Cerebellar nuclear complex (tissue), 1 donor: Measurements from ENCODE around the gene ERICH4.
"Not testable (repeated sequence)": the region's sequence is repeated elsewhere in the genome, so short reads cannot be mapped to it uniquely, and the experiment has no call there.

ENCODE experiments used
- DNase-seq, 2 experiments: peaks; one replicate each; lab custom pipeline; 2025; lab: John Stamatoyannopoulos, UW

The ERICH4 gene

DNA sequence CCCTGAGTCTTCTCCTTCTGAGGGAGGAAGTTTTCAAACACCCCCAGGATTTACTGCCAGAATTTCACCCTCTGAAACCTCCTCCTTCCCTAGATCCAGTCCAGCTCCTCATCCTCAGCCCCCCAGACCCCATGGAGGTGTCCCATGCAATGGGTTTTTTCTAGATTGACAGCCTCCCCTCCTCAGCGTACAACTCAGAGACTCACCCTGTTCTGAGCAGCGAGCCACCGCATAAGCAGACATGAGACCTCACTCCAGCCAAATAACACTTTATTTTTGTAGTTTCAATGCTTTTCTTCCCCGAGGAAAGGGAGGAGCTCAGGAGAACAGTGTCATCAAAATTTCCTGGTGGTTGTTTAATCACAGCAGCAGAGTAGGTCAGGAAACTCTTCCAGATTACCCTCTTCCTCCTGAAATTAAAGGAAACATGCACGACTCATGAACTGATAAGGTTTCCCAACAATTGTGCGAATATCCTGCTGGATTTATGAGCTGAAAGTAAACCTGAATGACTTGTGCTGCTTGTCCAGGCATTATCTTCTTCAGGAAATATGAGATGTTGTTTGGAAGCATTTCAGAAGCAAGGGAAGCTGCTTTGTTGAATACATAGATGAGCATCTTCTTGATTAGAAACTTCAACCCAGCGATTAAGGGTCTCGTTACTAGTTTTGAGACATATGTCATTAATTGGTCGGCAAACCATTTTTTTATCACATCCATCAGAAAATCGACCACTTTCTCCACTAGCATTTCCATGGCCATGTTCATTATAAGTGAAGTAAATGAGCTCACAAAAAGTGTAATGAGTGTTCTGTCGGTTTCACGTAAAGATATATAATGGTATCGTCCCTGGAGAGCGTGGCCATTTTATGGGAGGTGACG lies 36.2 kb downstream of the ERICH4 start:
- no peak for DNase-seq

DNA sequence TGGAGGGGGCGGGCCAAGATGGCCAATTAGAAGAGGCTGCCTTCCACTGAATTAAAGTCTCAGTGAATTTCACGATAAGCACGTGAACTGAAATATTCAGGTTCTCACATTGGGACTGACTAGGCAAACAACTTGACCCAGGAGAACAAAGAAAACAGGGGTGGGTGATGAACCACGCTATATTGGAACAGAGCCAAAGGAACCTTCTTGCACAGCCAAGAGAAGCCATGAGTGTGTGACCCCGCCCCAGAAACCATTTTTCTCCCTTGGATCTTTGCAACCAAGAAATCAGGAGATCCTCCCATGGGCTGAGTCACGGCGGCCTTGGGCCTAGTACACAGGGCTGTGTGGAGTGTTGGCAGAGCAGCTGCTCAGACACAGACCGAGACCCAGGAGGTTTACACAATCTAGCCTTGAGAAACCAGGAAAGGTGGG lies 36.8 kb downstream of the ERICH4 start:
- DNase-seq, result no peak

DNA sequence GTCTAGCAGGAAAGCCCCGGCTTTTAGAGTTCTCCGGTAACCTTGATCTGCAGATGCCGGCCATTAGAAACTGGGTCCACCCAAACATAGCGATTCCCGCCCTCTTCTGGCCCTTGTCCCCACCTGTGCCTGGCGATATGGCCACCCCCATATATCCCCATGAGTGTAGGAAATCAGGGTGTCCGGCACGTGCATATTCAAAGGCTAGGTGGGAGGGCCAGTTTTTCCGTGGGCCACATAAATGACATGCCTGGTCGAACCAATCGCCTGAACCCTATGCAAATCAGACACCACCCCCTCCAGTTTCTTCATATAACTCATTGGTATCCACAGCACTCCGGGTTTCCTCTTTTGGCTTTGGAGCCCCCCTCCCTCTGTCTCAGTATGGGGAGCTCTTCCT lies 37.4 kb downstream of the ERICH4 start:
- DNase-seq, result no peak

DNA sequence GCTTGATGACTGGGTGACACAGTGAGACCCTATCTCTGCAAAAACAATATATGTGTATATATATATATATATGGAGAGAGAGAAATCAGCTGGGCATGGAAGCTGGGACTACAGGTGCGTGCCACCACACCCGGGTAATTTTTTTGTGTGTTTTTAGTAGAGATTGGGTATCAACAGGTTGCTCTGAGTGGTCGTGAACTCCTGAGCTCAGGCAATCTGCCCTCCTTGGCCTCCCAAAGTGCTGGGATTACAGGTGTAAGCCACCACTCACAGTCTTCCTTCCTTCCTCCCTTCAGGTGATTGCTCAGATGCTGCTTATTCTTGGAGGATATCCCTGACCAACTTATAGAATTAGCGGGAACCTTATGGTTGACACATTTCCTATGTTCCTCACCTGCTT lies 41.9 kb downstream of the ERICH4 start:
- DNase-seq, result no peak

DNA sequence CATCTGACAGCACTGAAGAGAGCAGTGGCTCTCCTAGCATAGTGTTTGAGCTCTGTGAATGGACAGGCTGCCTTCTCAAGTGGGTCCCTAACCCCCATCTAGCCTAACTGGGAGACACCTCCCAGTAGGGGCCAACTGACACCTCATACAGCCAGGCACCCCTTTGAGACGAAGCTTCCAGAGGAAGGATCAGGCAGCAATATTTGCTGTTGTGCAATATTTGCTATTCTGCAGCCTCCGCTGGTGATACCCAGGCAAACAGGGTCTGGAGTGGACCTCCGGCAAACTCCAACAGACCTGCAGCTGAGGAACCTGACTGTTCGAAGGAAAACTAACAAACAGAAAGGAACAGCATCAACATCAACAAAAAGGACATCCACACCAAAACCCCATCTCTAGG lies 44.0 kb downstream of the ERICH4 start:
- not testable (repeated sequence) for DNase-seq

DNA sequence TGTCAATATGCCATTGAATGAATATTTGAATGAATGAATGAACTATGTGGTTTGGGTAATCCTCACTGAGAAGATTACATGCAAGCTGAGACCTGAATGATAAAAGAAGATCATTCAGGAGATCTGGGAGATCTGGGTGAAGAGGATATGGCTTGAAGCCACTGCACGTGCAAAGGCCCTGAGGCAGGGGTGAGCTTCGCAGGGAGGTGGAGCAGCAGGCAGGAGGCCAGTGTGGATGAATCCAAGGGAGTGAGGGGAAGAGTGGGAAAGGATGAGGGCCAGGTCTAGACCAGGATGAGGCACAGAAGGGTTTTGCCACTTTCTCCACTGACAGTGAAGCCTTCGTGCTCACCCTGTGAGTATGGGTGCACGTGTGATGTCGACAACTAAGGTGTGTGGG lies 49.9 kb downstream of the ERICH4 start:
- no peak for DNase-seq
